ENCODE data around the gene PSMD7.

GRCh38 chr16:74268372-74268782 is 28.2 kb upstream of the PSMD7 start:
- no peak for TF ChIP-seq TAF1 (IDR thresholded peaks at IDR 0.05; ENCODE audit: borderline replicate concordance, low read depth, low read length)
- no peak for TF ChIP-seq EGR1 (IDR thresholded peaks at IDR 0.05; ENCODE audit: borderline replicate concordance in 1 of 2, low read depth in 2 of 2, low read length in 2 of 2)
- TF ChIP-seq, protein P1, sequence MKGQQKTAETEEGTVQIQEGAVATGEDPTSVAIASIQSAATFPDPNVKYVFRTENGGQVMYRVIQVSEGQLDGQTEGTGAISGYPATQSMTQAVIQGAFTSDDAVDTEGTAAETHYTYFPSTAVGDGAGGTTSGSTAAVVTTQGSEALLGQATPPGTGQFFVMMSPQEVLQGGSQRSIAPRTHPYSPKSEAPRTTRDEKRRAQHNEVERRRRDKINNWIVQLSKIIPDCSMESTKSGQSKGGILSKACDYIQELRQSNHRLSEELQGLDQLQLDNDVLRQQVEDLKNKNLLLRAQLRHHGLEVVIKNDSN (IDR thresholded peaks at IDR 0.05; ENCODE audit: borderline replicate concordance, extremely low read length, insufficient read depth, low read depth, low read length): no peak
- TF ChIP-seq, protein P2, sequence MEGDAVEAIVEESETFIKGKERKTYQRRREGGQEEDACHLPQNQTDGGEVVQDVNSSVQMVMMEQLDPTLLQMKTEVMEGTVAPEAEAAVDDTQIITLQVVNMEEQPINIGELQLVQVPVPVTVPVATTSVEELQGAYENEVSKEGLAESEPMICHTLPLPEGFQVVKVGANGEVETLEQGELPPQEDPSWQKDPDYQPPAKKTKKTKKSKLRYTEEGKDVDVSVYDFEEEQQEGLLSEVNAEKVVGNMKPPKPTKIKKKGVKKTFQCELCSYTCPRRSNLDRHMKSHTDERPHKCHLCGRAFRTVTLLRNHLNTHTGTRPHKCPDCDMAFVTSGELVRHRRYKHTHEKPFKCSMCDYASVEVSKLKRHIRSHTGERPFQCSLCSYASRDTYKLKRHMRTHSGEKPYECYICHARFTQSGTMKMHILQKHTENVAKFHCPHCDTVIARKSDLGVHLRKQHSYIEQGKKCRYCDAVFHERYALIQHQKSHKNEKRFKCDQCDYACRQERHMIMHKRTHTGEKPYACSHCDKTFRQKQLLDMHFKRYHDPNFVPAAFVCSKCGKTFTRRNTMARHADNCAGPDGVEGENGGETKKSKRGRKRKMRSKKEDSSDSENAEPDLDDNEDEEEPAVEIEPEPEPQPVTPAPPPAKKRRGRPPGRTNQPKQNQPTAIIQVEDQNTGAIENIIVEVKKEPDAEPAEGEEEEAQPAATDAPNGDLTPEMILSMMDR (IDR thresholded peaks at IDR 0.05 in 2 of 3, conservative IDR thresholded peaks at IDR 0.05 in 1 of 3; ENCODE audit: control insufficient read depth in 2 of 3, extremely low read depth in 1 of 3, insufficient read depth in 1 of 3, low read depth in 3 of 3, low read length in 3 of 3): no peak
